Lung (tissue), 12 donors: ENCODE results near the gene UNC5B. TPM values are rescaled to one million over a fixed set of nuclear protein-coding genes. Genes with fewer than 3 reads are reported as not detected.
A peak's percentile ranks its signal among the peaks of the same experiment; 100 is the strongest.

ENCODE experiments used
- ATAC-seq: fragments of 200-7000 bp; cut with Tn5 transposase; one replicate; pipeline ENCODE4 v1.9.1; 2020; ENCODE audit warnings: moderate number of reproducible peaks; ENCODE audit not compliant: insufficient read depth, low FRiP score
- DNase-seq, 3 donors: peaks; one replicate each; pipeline ENCODE4 v3.0.0-alpha.2; 2013 to 2017
- H3K27ac ChIP-seq, 2 donors: one replicate each; pipeline ENCODE4 v1.5.1; 2013; ENCODE audit warnings: mild to moderate bottlenecking in 2 of 2, moderate library complexity in 2 of 2, control low read depth in 1 of 2, inconsistent platforms in 1 of 2, low read depth in 1 of 2, low read length in 1 of 2
- H3K27me3 ChIP-seq, 3 donors: one replicate each; pipeline ENCODE4 v1.5.1; 2013; ENCODE audit warnings: low read length in 2 of 3; ENCODE audit not compliant: control insufficient read depth in 3 of 3, insufficient read depth in 3 of 3
- H3K36me3 ChIP-seq, 4 donors: one replicate each; pipeline ENCODE4 v1.5.1; 2013; ENCODE audit warnings: low read length in 4 of 4, mild to moderate bottlenecking in 1 of 4, moderate library complexity in 1 of 4; ENCODE audit not compliant: control insufficient read depth in 4 of 4, insufficient read depth in 4 of 4
- H3K4me1 ChIP-seq, 5 donors: one replicate each; pipeline ENCODE4 v1.5.1; 2013; ENCODE audit warnings: low read length in 5 of 5, mild to moderate bottlenecking in 2 of 5, moderate library complexity in 1 of 5; ENCODE audit not compliant: control insufficient read depth in 5 of 5, insufficient read depth in 5 of 5
- H3K4me3 ChIP-seq: one replicate; pipeline ENCODE4 v1.5.1; 2013; ENCODE audit warnings: mild to moderate bottlenecking, control low read depth, moderate library complexity
- H3K9ac ChIP-seq, 2 donors: one replicate each; pipeline ENCODE4 v1.5.1; 2013; ENCODE audit warnings: low read length in 2 of 2, control low read depth in 1 of 2; ENCODE audit not compliant: insufficient read depth in 1 of 2
- H3K9me3 ChIP-seq, 4 donors: one replicate each; pipeline ENCODE4 v1.5.1; 2013; ENCODE audit warnings: low read length in 3 of 4, mild to moderate bottlenecking in 1 of 4, moderate library complexity in 1 of 4; ENCODE audit not compliant: control insufficient read depth in 4 of 4, insufficient read depth in 3 of 4
- WGBS, 2 donors: extraction: QIAGEN DNeasy Blood & Tissue Kit; methylation state at CpG; one replicate each; pipeline ENCODE4 v1.1.7; 2013; 5-methylcytosine and 5-hydroxymethylcytosine counted together
- polyA plus RNA-seq, 2 donors: library from polyadenylated mRNA; stranded (reverse); fragments of 200-250 nt; gene quantifications; one replicate each; pipeline ENCODE4 v1.2.1, GENCODE V29; 2013
- total RNA-seq, 2 donors: library from RNA; depleted of rRNA in 1 of 2; stranded (reverse); fragments of >200 nt in 1 of 2; gene quantifications; one replicate each; pipeline ENCODE4 v1.2.1, GENCODE V29; 2014 to 2021
- TF ChIP-seq, protein P1 (sequence below): IDR thresholded peaks from 2 replicates; pipeline ENCODE4 v1.5.1; 2012; ENCODE audit warnings: mild to moderate bottlenecking; ENCODE audit errors: control extremely low read depth, extremely low read depth
- donor health status: control.
- donor health status: control.
- donor health status: Bipolar disorder and iron deficiency.
- donor health status: healthy.
- donor health status: DM: yes; HTN: yes; CAD: no.

UNC5B gene
- total and polyA plus RNA-seq, 4 donors: 4.4 to 23.8 (median 8.3) TPM

GRCh38 chr10:71204746-71205145, 7.6 kb upstream of the UNC5B start:
- H3K4me3 ChIP-seq: no peak overlapping the region
- H3K9me3 ChIP-seq: peaks cover 0 to 3% (median 0%) of the 10 kb centered on the region in 4 donors
- peaks cover 0 to 2% (median 1%) of the 10 kb centered on the region in 3 donors for H3K27me3 ChIP-seq
- WGBS, 2 donors: 52 to 63% methylated on average over 2 of the region's 2 CpGs
- no peak overlapping the region for H3K9ac ChIP-seq
- no peak for ATAC-seq
- no peaks in the 10 kb centered on the region for H3K36me3 ChIP-seq
- H3K4me1 ChIP-seq: peaks cover 0 to 13% (median 0%) of the 10 kb centered on the region in 5 donors
- no peak for DNase-seq
- H3K27ac ChIP-seq: no peak overlapping the region
- TF ChIP-seq, protein P1, sequence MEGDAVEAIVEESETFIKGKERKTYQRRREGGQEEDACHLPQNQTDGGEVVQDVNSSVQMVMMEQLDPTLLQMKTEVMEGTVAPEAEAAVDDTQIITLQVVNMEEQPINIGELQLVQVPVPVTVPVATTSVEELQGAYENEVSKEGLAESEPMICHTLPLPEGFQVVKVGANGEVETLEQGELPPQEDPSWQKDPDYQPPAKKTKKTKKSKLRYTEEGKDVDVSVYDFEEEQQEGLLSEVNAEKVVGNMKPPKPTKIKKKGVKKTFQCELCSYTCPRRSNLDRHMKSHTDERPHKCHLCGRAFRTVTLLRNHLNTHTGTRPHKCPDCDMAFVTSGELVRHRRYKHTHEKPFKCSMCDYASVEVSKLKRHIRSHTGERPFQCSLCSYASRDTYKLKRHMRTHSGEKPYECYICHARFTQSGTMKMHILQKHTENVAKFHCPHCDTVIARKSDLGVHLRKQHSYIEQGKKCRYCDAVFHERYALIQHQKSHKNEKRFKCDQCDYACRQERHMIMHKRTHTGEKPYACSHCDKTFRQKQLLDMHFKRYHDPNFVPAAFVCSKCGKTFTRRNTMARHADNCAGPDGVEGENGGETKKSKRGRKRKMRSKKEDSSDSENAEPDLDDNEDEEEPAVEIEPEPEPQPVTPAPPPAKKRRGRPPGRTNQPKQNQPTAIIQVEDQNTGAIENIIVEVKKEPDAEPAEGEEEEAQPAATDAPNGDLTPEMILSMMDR: no peak

DNA sequence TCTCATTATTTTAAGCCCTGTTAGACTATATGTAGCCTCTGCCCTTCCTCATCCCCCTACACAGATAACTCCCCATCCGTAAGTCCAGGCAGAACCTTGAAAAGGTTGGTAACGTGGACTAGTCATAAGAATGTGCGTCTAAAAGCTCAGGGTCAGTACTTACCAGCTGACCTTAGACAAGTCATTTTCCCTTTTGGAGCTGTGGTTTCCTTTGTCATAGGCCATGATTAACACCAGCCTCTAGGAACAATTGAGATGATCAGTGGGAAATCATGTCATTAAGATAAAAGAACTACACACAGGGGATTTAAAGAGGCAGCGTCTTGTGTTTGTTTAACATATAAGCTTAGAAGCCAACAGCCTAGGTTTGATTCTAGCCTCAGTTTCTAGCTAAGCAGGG, 6.9 kb upstream of the UNC5B start:
- Histone ChIP-seq H3K9me3 (no peaks in the 10 kb centered on the region), H3K36me3 (no peaks in the 10 kb centered on the region), H3K27ac (no peak overlapping the region), H3K9ac (no peak overlapping the region), H3K4me1 (peaks cover 0 to 13% (median 0%) of the 10 kb centered on the region in 5 donors), H3K4me3 (no peak overlapping the region), H3K27me3 (peaks cover 0 to 8% (median 2%) of the 10 kb centered on the region in 3 donors)
- 73 to 94% methylated on average over 4 of the region's 4 CpGs for WGBS, 2 donors
- DNase-seq (no peak), ATAC-seq (no peak)
- TF ChIP-seq, protein P1: no peak

- H3K27me3 ChIP-seq: peaks cover 0 to 20% (median 15%) of the 10 kb centered on the region in 3 donors
- H3K27ac ChIP-seq: no peak overlapping the region
- peak in 1 of 3 donors; percentile 7 for DNase-seq
- ATAC-seq: no peak
- H3K4me1 ChIP-seq: peaks cover 0 to 11% (median 0%) of the 10 kb centered on the region in 5 donors
- WGBS, 2 donors: 75 to 82% methylated on average over 1 of the region's 1 CpG
- no peak overlapping the region for H3K9ac ChIP-seq
- TF ChIP-seq, protein P1: no peak
- no peak overlapping the region for H3K4me3 ChIP-seq
- no peaks in the 10 kb centered on the region for H3K9me3 ChIP-seq
- H3K36me3 ChIP-seq: no peaks in the 10 kb centered on the region
Measured at GRCh38 chr10:71206911-71207310, 5.5 kb upstream of the UNC5B start.

DNA sequence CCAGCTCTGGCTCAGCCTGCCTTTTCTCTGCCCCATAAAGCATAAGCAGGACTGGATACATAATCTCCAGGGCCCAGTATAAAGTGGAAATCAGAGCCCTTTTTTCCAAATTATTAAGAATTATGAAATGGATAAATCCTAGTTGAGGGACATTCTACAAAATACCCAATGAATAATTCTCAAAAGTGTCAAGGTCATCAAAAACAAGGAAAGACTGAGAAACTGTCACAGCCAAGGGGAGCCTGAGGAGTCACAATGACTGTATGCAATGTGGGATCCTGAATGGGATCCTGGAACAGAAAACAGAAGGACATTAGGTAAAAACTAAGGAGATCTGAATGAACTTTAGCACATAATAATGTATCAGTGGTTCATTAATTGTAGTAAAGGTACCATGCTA, 4.8 kb upstream of the UNC5B start:
- Histone ChIP-seq H3K4me1 (peaks cover 0 to 8% (median 0%) of the 10 kb centered on the region in 5 donors), H3K4me3 (no peak overlapping the region), H3K36me3 (no peaks in the 10 kb centered on the region), H3K27me3 (peaks cover 0 to 22% (median 15%) of the 10 kb centered on the region in 3 donors), H3K27ac (no peak overlapping the region), H3K9me3 (no peaks in the 10 kb centered on the region), H3K9ac (no peak overlapping the region)
- TF ChIP-seq, protein P1: no peak
- no peak for ATAC-seq
- no peak for DNase-seq
